WI38 (cell line): ENCODE results near the gene PGS1.

Source experiments
- H3K4me3 ChIP-seq: 2 replicates; pipeline ENCODE4 v1.5.1; 2011; ENCODE audit warnings: low read depth, mild to moderate bottlenecking, control low read depth, low read length
- CTCF ChIP-seq: IDR thresholded peaks from 2 replicates; pipeline ENCODE4 v1.5.1; 2012; ENCODE audit warnings: low read depth, mild to moderate bottlenecking, control low read depth, low read length

Gene PGS1

GRCh38 chr17:78449983-78450595 is 71.6 kb downstream of the PGS1 start:
- TF ChIP-seq CTCF = no peak

GRCh38 chr17:78450696-78451345 is 72.4 kb downstream of the PGS1 start:
- TF ChIP-seq CTCF = no peak
- no peak overlapping the region for H3K4me3 ChIP-seq

More at GRCh38 chr17:78449983-78450595, 71.6 kb downstream of the PGS1 start:
- H3K4me3 ChIP-seq = no peak overlapping the region

- H3K4me3 ChIP-seq = no peak overlapping the region
- no peak for TF ChIP-seq CTCF
Observed at GRCh38 chr17:78451753-78452152, 73.3 kb downstream of the PGS1 start.

- no peak overlapping the region for H3K4me3 ChIP-seq
- no peak for TF ChIP-seq CTCF
Observed at GRCh38 chr17:78454346-78454745, 75.9 kb downstream of the PGS1 start.

- no peak for TF ChIP-seq CTCF
- no peak overlapping the region for H3K4me3 ChIP-seq
Observed at GRCh38 chr17:78458091-78458490, 79.6 kb downstream of the PGS1 start.

- TF ChIP-seq CTCF = no peak
- no peak overlapping the region for H3K4me3 ChIP-seq
Observed at GRCh38 chr17:78458736-78459335, 80.4 kb downstream of the PGS1 start.

- TF ChIP-seq CTCF = no peak
- H3K4me3 ChIP-seq = no peak overlapping the region
Observed at GRCh38 chr17:78459696-78460095, 81.2 kb downstream of the PGS1 start.
